H1 (cell line): ENCODE measurements around the gene STH. TPM values are rescaled to one million over a fixed set of nuclear protein-coding genes. Genes with fewer than 3 reads are reported as not detected.

ENCODE experiments used
- CTCF ChIA-PET: fragments of 300-600 bp; sonication (Branson Sonifier 250); formaldehyde crosslinking; loops from one replicate; lab custom pipeline; 2021; ENCODE audit not compliant: partially characterized antibody; lab: Charles Lee
- POLR2A ChIA-PET: fragments of 300-600 bp; sonication (Branson Sonifier 250); formaldehyde crosslinking; loops from one replicate; lab custom pipeline; 2021; ENCODE audit warnings: inconsistent platforms; ENCODE audit not compliant: partially characterized antibody; lab: Charles Lee
- DNase-seq, 2 experiments: peaks; one replicate each; pipeline versions ENCODE4 v3.0.0 to v3.0.0-alpha.2; 2010 to 2022; ENCODE audit warnings: low spot score in 2 of 2, low read depth in 1 of 2, mixed read lengths in 1 of 2
- FAIRE-seq: peaks from 2 replicates; lab custom pipeline; 2011; peaks lifted over from hg19 to GRCh38; lab: Jason Lieb, UNC
- H2AFZ ChIP-seq: 2 replicates; pipeline ENCODE4 v1.8.1; 2012; ENCODE audit warnings: low read length, inconsistent platforms
- H2AK5ac ChIP-seq: 2 replicates; pipeline ENCODE4 v1.6.1; 2013; ENCODE audit warnings: low read depth, low read length
- H2BK120ac ChIP-seq: replicated peaks from 2 replicates; pipeline ENCODE3; 2013; ENCODE audit warnings: low read depth, low read length, inconsistent platforms
- H2BK12ac ChIP-seq: 2 replicates; pipeline ENCODE4 v1.6.1; 2013; ENCODE audit warnings: low read depth, low read length
- H2BK15ac ChIP-seq: 2 replicates; pipeline ENCODE4 v1.6.1; 2013; ENCODE audit warnings: low read length
- H2BK20ac ChIP-seq: 2 replicates; pipeline ENCODE4 v1.6.1; 2013; ENCODE audit warnings: low read length
- H2BK5ac ChIP-seq: 2 replicates; pipeline ENCODE4 v1.6.1; 2013; ENCODE audit warnings: low read depth, low read length
- H3K14ac ChIP-seq: 2 replicates; pipeline ENCODE4 v1.6.1; 2013; ENCODE audit warnings: inconsistent platforms; ENCODE audit not compliant: insufficient read length
- H3K18ac ChIP-seq: 2 replicates; pipeline ENCODE4 v1.6.1; 2013; ENCODE audit warnings: low read length; ENCODE audit errors: extremely low read depth
- H3K23ac ChIP-seq: 2 replicates; pipeline ENCODE4 v1.6.1; 2013; ENCODE audit warnings: inconsistent platforms; ENCODE audit not compliant: insufficient read length
- H3K23me2 ChIP-seq: 2 replicates; pipeline ENCODE4 v1.6.1; 2013; ENCODE audit warnings: low read depth, low read length
- H3K27ac ChIP-seq: 2 replicates; pipeline ENCODE4 v1.6.1; 2011; ENCODE audit warnings: low read depth, low read length, inconsistent platforms
- H3K27me3 ChIP-seq, 4 experiments: replicated peaks in 1 of 4; 1 replicate in 1 of 4; 2 replicates in 3 of 4; pipeline versions ENCODE4 v1.6.1 to v1.8.1; 2011 to 2013; ENCODE audit warnings: low read length in 3 of 4, mild to moderate bottlenecking in 3 of 4, inconsistent platforms in 2 of 4, mixed read lengths in 2 of 4, moderate library complexity in 1 of 4; ENCODE audit not compliant: control insufficient read depth in 3 of 4, insufficient read depth in 3 of 4; ENCODE audit errors: extremely low read depth in 1 of 4
- H3K36me3 ChIP-seq, 4 experiments: 2 replicates each; pipeline versions ENCODE4 v1.6.1 to v1.8.1; 2011 to 2013; ENCODE audit warnings: mild to moderate bottlenecking in 4 of 4, low read length in 3 of 4, moderate library complexity in 2 of 4, control low read depth in 1 of 4, inconsistent platforms in 1 of 4; ENCODE audit not compliant: insufficient read depth in 4 of 4, control insufficient read depth in 2 of 4
- H3K4ac ChIP-seq: replicated peaks from 2 replicates; pipeline ENCODE3; 2013; ENCODE audit warnings: low read length, low read depth, mixed read lengths, inconsistent platforms; ENCODE audit not compliant: insufficient read length
- H3K4me1 ChIP-seq, 4 experiments: replicated peaks in 1 of 4; 1 replicate in 1 of 4; 2 replicates in 3 of 4; pipeline versions ENCODE4 v1.6.1 to v1.8.1; 2011 to 2013; ENCODE audit warnings: low read length in 3 of 4, inconsistent platforms in 2 of 4, mixed read lengths in 1 of 4; ENCODE audit not compliant: insufficient read depth in 4 of 4, control insufficient read depth in 3 of 4
- H3K4me2 ChIP-seq, 2 experiments: 2 replicates each; pipeline versions ENCODE4 v1.6.1 to v1.8.1; 2011 to 2013; ENCODE audit warnings: low read depth in 2 of 2, low read length in 2 of 2, control low read depth in 1 of 2, inconsistent platforms in 1 of 2, mild to moderate bottlenecking in 1 of 2; ENCODE audit not compliant: insufficient read depth in 1 of 2
- H3K4me3 ChIP-seq, 4 experiments: fragments of 200-600, 300-600 bp in 1 of 4; sonication (generic), shearing (Covaris generic), sonication (Bioruptor Twin) in 1 of 4; 2 replicates each; pipeline versions ENCODE4 v1.5.1 to v1.8.1; 2011 to 2016; ENCODE audit warnings: low read length in 4 of 4, low read depth in 3 of 4, control low read depth in 2 of 4, inconsistent platforms in 2 of 4, mild to moderate bottlenecking in 2 of 4, mixed read lengths in 1 of 4, moderate library complexity in 1 of 4; ENCODE audit not compliant: insufficient read depth in 2 of 4; ENCODE audit errors: extremely low read depth in 1 of 4
- H3K56ac ChIP-seq: replicated peaks from 2 replicates; pipeline ENCODE3; 2013; ENCODE audit warnings: low read depth, mild to moderate bottlenecking, mixed read lengths, low read length, inconsistent platforms; ENCODE audit not compliant: insufficient read length
- H3K79me1 ChIP-seq: 2 replicates; pipeline ENCODE4 v1.6.1; 2013; ENCODE audit warnings: low read depth, low read length, control low read depth
- H3K79me2 ChIP-seq, 2 experiments: 2 replicates each; pipeline versions ENCODE4 v1.6.1 to v1.8.1; 2012 to 2013; ENCODE audit warnings: low read length in 2 of 2, mild to moderate bottlenecking in 2 of 2, inconsistent platforms in 1 of 2; ENCODE audit not compliant: insufficient read depth in 2 of 2, control insufficient read depth in 1 of 2
- H3K9ac ChIP-seq, 4 experiments: replicated peaks in 1 of 4; 1 replicate in 1 of 4; 2 replicates in 3 of 4; pipeline versions ENCODE4 v1.6.1 to v1.8.1; 2011 to 2013; ENCODE audit warnings: low read depth in 3 of 4, low read length in 3 of 4, control low read depth in 2 of 4, mild to moderate bottlenecking in 2 of 4, moderate library complexity in 2 of 4, inconsistent platforms in 1 of 4; ENCODE audit errors: extremely low read depth in 1 of 4
- H3K9me3 ChIP-seq, 2 experiments: 2 replicates each; pipeline versions ENCODE4 v1.6.1 to v1.8.1; 2012 to 2013; ENCODE audit warnings: mild to moderate bottlenecking in 2 of 2, moderate library complexity in 2 of 2, control low read depth in 1 of 2, inconsistent platforms in 1 of 2, low read depth in 1 of 2, low read length in 1 of 2, mixed read lengths in 1 of 2; ENCODE audit not compliant: insufficient read depth in 2 of 2
- H4K20me1 ChIP-seq, 2 experiments: replicated peaks in 1 of 2; 2 replicates each; pipeline versions ENCODE3 to v1.8.1; 2011 to 2013; ENCODE audit warnings: inconsistent platforms in 2 of 2, low read length in 2 of 2, mild to moderate bottlenecking in 1 of 2; ENCODE audit not compliant: insufficient read depth in 2 of 2, control insufficient read depth in 1 of 2
- H4K5ac ChIP-seq: 2 replicates; pipeline ENCODE4 v1.6.1; 2013; ENCODE audit warnings: low read length, low read depth, mixed read lengths, inconsistent platforms; ENCODE audit not compliant: insufficient read length
- H4K8ac ChIP-seq: 2 replicates; pipeline ENCODE4 v1.8.0; 2013; ENCODE audit warnings: mild to moderate bottlenecking, moderate library complexity, low read length, inconsistent platforms; ENCODE audit not compliant: insufficient read depth; ENCODE audit errors: extremely low read depth
- H4K91ac ChIP-seq: replicated peaks from 2 replicates; pipeline ENCODE3; 2013; ENCODE audit warnings: low read length, mixed read lengths, inconsistent platforms; ENCODE audit not compliant: insufficient read length
- CBX5 ChIP-seq: fragments of 300-800, 300-1000 bp; sonication (generic); IDR thresholded peaks from 2 replicates; pipeline ENCODE4 v1.7.1; 2016; ENCODE audit warnings: antibody characterized with exemption, low read length, low read depth
- CREB1 ChIP-seq: IDR thresholded peaks from 2 replicates; pipeline ENCODE4 v1.6.1; 2012; ENCODE audit warnings: inconsistent platforms
- HDAC6 ChIP-seq: IDR thresholded peaks from one replicate; pipeline ENCODE4 v1.7.1; 2012; ENCODE audit warnings: low read depth, mild to moderate bottlenecking, inconsistent platforms, low read length, moderate library complexity
- KDM1A ChIP-seq: fragments of 200-600, 300-600 bp; sonication (generic); IDR thresholded peaks from 2 replicates; pipeline ENCODE4 v1.7.1; 2016; ENCODE audit warnings: mild to moderate bottlenecking, low read length, borderline replicate concordance
- POU5F1 ChIP-seq: IDR thresholded peaks from 2 replicates; pipeline ENCODE4 v1.6.1; 2011; ENCODE audit warnings: low read depth, mild to moderate bottlenecking, low read length, moderate library complexity
- SAP30 ChIP-seq: fragments of 300-600 bp; sonication (generic); IDR thresholded peaks from 2 replicates; pipeline ENCODE4 v1.7.1; 2012; ENCODE audit warnings: low read length, moderate library complexity, mild to moderate bottlenecking, inconsistent platforms; ENCODE audit not compliant: insufficient read depth, insufficient replicate concordance
- SIN3A ChIP-seq, 2 experiments: IDR thresholded peaks in 1 of 2; conservative IDR thresholded peaks in 1 of 2; 2 replicates each; pipeline ENCODE4 v1.6.1; 2011 to 2012; ENCODE audit warnings: low read length in 2 of 2, improper control_type of control experiment in 1 of 2, low read depth in 1 of 2, mild to moderate bottlenecking in 1 of 2
- SIRT6 ChIP-seq: IDR thresholded peaks from one replicate; pipeline ENCODE4 v1.7.1; 2012; ENCODE audit warnings: low read length, inconsistent platforms
- SUZ12 ChIP-seq: fragments of 200-600 bp; sonication (generic); IDR thresholded peaks from 2 replicates; pipeline ENCODE4 v1.6.1; 2012; ENCODE audit warnings: mild to moderate bottlenecking, inconsistent platforms, low read length, moderate library complexity, mixed read lengths
- TBP ChIP-seq: IDR thresholded peaks from 2 replicates; pipeline ENCODE4 v1.6.1; 2011; ENCODE audit warnings: low read depth, low read length, improper control_type of control experiment
- ZNF274 ChIP-seq: IDR thresholded peaks from 2 replicates; pipeline ENCODE4 v1.7.0; 2012; ENCODE audit warnings: low read length, borderline replicate concordance; ENCODE audit errors: extremely low read depth
- WGBS, 2 experiments: shearing (Covaris generic) in 1 of 2; methylation state at CpG; one replicate each; pipeline versions ENCODE4 v1.1.6 to v1.1.7; 2013 to 2015; ENCODE audit warnings: low lambda C conversion rate in 2 of 2, mixed read lengths in 2 of 2, inconsistent platforms in 1 of 2, low coverage in 1 of 2, missing lambda C conversion rate in 1 of 2; ENCODE audit not compliant: insufficient replicate concordance in 2 of 2, insufficient coverage in 1 of 2, insufficient read length in 1 of 2; ENCODE audit errors: extremely low coverage in 1 of 2, missing lambda C conversion rate in 1 of 2; 5-methylcytosine and 5-hydroxymethylcytosine counted together
- polyA plus RNA-seq, 7 experiments: library from polyadenylated mRNA; depleted of rRNA in 3 of 7; stranded (reverse) in 5 of 7; unstranded in 2 of 7; fragments of >200 nt in 5 of 7; fragments of 200-250 nt in 2 of 7; gene quantifications; 1 replicate in 5 of 7; 2 replicates in 1 of 7; 4 replicates in 1 of 7; pipeline versions ENCODE4 v1.2.1 to v1.2.3, GENCODE V29; 2011 to 2013; ENCODE audit warnings: missing spikeins in 2 of 7, mixed read lengths in 2 of 7
- total RNA-seq: library from RNA; stranded (reverse); fragmentation: NEBNext Ultra II Directional; extraction: Animal tissue kit (Norgen Biotek cat#: 25700); gene quantifications from 2 replicates; pipeline ENCODE4 v1.2.1, GENCODE V29; 2021

STH gene
- total and polyA plus RNA-seq, 2 of the 8 experiments (the other 6 are each of a cell fraction or from before 2014, with no cell fraction given) = not detected

GRCh38 chr17:45961206-45961605 is 37.8 kb upstream of the STH start:
- H3K27ac ChIP-seq = no peak overlapping the region
- H4K5ac ChIP-seq = no peak overlapping the region
- H3K4ac ChIP-seq = no peak overlapping the region
- no peak overlapping the region for H4K91ac ChIP-seq
- DNase-seq (no peak), FAIRE-seq (no peak)
- no peaks in the 10 kb centered on the region for H4K20me1 ChIP-seq
- no peak overlapping the region for H3K23ac ChIP-seq
- TF ChIP-seq SAP30 (no peak), TBP (no peak), CBX5 (no peak), CREB1 (no peak), HDAC6 (no peak), KDM1A (no peak), POU5F1 (no peak), SIN3A (conservative IDR thresholded peaks at IDR 0.05 in 1 of 2, IDR thresholded peaks at IDR 0.05 in 1 of 2; ENCODE audit: low read depth in 1 of 2, low read length in 2 of 2) (no peak), SUZ12 (no peak), ZNF274 (no peak), SIRT6 (no peak)
- no peak overlapping the region for H2AFZ ChIP-seq
- no peaks in the 10 kb centered on the region for H3K36me3 ChIP-seq
- H3K18ac ChIP-seq = no peak overlapping the region
- no peak overlapping the region for H2BK120ac ChIP-seq
- H2BK5ac ChIP-seq = no peak overlapping the region
- no peaks in the 10 kb centered on the region for H3K79me2 ChIP-seq
- no peak overlapping the region for H2BK12ac ChIP-seq
- H2BK15ac ChIP-seq = no peak overlapping the region
- no peaks in the 10 kb centered on the region for H3K23me2 ChIP-seq
- no peaks in the 10 kb centered on the region for H3K27me3 ChIP-seq
- H3K4me1 ChIP-seq = no peaks in the 10 kb centered on the region
- no peak overlapping the region for H3K4me3 ChIP-seq
- WGBS, 2 experiments = 81% methylated on average over 6 of the region's 6 CpGs; no CpG with 5 or more reads in 1 of the 2 experiments
- H3K4me2 ChIP-seq = no peak overlapping the region
- H3K9ac ChIP-seq = no peak overlapping the region
- H3K14ac ChIP-seq = no peak overlapping the region
- H4K8ac ChIP-seq = peak overlapping the region; percentile 51
- CTCF ChIA-PET = interaction anchor here (0.6 to 4.0 kb wide), 3 partner anchors 10 to 1510 kb away, joined by 3 to 31 read pairs (median 5); no protein-coding TSS in a partner anchor
- POLR2A ChIA-PET = no interaction called here
- H3K9me3 ChIP-seq = no peaks in the 10 kb centered on the region
- no peak overlapping the region for H2BK20ac ChIP-seq
- H3K56ac ChIP-seq = no peak overlapping the region
- H2AK5ac ChIP-seq = no peak overlapping the region
- H3K79me1 ChIP-seq = no peaks in the 10 kb centered on the region
